M059J (cell line): ENCODE measurements around the gene MYMK. TPM values are rescaled to one million over a fixed set of nuclear protein-coding genes. Genes with fewer than 3 reads are reported as not detected.

Experiments used
- DNase-seq: peaks from one replicate; pipeline ENCODE4 v3.0.0-alpha.2; 2012; ENCODE audit warnings: low read depth
- total RNA-seq: library from RNA; depleted of rRNA; stranded (reverse); fragments of >200 nt; shearing (Covaris generic); gene quantifications from 2 replicates; pipeline ENCODE4 v1.2.3, GENCODE V29; 2014

The MYMK gene
- total RNA-seq, 1 experiment from 2014 or later, result not detected

DNA sequence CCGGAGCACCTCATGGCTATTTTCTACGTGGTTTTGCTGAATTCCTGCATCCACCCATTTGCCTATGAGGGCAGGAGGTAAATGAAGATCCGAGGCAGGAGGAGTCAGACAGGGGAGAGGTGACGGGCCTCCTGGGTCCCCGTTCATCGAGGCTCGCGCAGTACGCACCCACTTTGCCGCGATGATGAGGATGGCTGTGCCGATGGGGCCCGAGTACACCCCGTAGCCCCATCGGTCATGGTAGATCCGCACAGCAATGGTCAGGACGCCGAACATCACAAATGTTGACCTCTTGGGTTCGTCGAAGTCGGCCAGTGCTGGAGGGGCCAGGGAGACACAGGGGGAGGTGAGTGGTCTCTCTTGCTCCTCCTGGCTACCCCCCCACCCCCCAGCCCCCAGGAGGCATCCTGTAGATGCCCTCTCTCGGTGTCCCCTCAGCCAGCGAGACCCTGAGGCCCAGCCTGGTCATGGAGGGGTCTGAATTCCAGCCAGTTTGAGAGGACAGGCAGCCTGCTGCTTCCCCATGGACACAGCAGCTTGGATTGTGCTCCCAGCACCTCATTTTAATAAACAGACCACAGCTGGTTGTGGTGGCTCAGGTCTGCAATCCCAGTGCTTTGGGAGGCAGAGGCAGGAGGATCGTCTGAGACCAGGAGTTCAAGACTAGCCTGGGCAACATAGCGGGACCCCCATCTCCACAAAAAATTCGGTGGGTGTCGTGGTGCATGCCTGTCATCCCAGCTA lies 5.9 kb downstream of the MYMK start:
- no peak for DNase-seq

- no peak for DNase-seq
Measured at GRCh38 chr9:133518200-133518599, 6.6 kb downstream of the MYMK start.

DNA sequence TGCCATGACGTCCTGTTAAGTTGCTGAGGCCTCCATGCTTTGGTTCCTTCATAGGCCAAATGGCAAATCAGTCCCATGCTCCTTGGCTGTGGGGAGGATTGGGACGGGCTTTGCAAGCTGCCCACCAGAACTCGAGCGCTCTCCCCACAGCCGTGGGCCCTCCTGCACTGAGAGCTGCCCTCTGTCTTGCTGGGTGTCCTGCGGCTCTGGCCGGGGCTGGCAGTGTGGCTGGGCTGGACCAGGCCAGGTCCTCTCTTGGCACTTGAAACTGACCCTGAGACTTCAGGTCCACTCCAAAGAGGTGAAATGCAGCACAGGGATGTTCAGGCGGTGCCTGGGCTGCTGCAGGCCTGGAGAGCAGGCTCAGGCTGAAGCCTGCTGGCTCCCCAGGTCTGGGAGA lies 7.0 kb downstream of the MYMK start:
- no peak for DNase-seq

DNA sequence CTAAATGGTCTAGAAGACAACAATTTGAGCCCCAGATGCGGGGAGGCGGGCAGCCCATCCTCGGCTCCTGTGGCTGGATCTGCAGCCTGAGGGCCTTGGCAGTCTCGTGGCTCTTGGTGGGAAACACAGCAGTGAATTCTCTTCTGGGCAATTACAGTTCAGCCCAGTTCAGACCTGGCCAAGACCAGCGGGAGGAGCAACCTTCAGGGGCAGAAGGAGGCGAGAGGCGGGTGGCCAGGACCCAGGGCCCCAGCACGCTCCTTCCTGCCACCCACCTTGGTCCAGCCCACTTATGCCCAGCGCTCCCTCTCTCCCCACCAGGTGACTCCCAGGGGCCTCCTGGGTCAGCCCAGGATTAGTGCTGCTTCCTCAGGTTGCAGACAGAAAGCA lies 7.8 kb downstream of the MYMK start:
- DNase-seq, result no peak

- DNase-seq, result no peak
Measured at GRCh38 chr9:133516256-133516960, 8.4 kb downstream of the MYMK start.

DNA sequence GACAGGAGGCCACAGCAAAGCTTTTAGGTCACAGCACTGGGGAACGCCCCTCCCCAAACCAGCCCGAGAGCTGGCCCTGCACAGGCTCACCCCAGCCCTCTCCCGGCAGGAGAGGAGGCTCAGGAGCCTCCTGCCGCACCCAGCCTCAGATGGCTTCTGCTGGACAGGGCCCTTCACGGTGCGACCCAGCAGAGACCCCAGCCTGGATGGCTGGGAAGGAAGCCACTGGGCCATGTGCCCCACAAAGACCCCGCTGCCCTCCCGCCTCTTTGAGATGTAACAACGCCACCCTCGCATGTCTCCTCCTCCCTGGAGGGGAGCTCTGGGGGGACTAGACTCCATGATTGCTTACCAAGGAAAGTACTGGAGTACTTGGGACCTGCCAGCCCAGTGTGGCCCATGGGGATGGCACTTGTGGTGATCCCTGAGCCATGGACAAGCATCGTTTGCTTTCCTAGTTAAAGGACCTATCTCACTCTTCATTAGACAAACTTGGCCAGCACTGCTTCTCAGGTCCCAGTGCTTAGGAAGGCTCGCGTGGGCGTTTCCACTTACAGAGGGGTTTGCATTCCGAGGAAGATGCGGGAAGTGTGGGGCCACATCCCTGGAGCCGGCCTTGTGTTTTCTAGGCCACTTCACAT lies 9.0 kb downstream of the MYMK start:
- DNase-seq, result no peak

DNA sequence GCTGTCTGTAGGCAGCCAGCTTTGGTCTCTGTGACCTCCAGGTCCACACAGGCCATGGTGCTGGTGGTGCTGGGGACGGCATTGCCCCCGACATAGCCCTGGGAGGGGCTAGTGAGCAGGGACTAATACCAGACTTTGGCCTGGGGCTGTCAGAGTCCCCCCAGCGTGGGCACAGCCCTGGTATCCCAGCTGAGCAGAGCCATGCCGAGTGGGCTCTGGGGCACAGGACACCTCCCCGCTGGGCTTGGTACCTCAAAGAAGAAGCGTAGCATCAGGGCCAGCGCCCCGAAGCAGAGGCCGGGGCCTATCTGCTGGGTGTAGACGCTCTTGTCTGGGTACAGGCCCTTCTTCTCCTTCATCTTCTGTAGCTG lies 9.5 kb downstream of the MYMK start:
- no peak for DNase-seq

GRCh38 chr9:133514460-133515239 lies 10.1 kb downstream of the MYMK start:
- DNase-seq, result no peak

DNA sequence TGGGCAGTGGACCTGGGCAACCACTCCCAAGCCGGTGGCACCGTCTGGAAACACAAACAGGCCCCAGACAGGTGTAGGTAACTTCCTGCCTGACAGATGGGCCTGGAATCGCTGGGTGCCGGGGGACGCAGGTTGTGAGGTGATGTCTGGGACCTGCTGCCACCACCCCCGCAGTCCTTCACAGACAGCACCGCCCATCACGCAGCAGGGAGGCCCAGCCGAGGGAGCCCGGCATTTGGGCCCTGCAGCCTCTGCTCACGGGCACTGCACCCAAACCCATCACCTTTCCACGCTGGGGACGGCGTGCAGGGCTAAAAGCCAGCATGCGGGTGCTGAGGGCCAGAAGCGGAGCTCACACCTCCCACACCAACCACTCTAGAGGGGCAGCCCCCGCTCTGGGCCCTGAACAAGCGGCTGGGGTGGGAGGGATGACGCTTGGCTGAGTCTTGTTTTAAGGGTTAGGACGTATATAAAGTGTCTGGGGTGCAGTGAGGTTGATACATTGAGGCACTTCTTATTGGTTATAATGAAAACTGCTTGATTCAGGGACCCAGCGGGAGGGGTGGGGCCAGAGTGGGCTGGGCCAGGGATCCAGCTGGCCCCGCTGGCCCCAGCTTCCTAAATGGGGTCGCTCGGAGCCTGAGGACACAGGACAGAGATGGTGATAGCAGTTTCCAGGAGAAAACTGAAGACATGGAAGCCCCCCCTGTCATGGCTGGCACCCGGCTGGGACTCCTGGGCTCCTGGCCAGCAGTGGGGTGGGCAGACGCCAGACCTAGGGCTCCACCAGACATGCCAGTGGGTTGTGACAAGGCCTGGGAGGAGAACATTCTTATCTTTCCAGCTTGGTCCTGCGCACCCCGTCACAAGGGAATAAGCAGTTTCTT lies 11.3 kb downstream of the MYMK start:
- no peak for DNase-seq

GRCh38 chr9:133512253-133513213 lies 12.2 kb downstream of the MYMK start:
- DNase-seq, result no peak

DNA sequence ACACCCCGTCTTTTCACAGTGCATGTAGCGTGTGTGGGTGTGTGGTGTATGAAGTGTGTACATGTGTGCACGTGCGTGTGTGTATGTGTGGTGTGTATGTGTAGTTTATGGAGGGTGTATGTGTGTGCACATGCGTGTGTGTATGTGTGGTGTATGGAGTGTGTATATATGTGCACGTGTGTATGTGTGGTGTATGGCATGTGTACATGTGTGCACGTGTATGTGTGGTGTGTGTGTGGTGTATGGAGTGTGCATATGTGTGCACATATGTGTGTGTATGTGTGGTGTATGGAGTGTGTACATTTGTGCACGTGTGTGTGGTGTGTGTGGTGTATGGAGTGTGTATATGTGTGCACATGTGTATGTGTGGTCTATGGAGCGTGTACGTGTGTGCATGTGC lies 13.2 kb downstream of the MYMK start:
- no peak for DNase-seq

GRCh38 chr9:133510926-133511505 lies 13.7 kb downstream of the MYMK start:
- no peak for DNase-seq

DNA sequence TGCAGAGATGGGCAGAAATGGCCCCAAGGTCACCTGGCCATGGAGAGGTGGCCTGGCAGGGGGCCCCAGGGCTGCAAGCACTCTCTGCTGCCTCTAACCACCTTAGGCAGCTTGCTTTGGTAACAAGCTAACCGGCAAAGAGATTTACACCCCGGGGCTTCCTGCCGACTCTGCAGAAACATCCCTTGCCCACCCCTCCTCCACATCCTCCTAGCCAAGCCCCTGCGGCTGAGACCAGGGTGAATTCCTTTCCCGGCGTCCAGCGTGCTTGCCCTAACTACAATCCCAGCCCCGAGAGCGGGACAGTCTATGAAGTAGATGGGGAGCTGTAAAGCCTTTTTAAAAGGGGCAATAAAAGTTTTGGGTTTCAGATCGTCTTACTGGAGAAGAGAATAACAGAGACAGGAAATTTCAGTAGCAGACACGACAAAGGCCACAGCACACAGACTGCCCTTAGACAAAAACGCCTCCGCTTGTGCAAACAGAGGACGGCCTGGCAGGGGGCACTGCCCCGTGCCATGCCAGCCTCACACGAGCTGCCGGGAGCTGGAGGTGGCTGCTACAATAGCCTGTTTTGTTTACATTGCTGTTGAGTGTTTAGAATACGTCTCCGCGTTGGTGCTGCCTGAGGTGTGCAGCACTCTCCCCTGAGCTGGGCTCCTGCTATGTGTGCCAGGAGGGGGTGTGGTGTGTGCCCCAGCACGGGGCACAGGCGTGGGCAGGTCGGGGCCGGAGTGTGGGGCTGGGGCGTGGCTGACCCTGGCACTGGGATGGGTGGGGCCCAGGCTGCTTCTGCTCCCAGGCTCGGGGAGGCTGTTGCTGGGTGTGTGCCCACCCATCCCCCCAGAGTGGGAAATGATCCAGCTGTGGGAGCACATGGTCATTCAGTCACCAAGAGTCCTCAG lies 15.3 kb downstream of the MYMK start:
- DNase-seq, result peak; percentile 83

DNA sequence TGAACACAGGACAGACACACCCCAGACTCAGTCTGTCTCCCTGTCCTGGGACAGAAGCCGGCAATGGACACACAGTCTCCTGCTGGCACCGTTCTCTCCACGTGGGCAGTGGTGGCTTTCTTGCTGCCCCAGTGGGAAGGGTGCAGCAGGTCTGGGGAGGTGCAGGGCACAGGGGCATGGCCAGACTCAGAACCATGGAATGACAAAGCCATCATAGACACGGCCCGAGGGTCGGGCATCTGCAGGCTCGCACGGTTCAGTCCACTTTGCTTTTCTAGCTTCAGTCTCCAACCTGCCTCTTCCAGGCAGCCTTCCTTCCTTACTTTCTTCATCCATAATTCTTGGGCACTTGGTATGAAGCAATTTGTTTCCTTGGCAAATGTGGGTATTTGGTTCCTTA lies 16.7 kb downstream of the MYMK start:
- no peak for DNase-seq

GRCh38 chr9:133507246-133507965 lies 17.4 kb downstream of the MYMK start:
- no peak for DNase-seq

DNA sequence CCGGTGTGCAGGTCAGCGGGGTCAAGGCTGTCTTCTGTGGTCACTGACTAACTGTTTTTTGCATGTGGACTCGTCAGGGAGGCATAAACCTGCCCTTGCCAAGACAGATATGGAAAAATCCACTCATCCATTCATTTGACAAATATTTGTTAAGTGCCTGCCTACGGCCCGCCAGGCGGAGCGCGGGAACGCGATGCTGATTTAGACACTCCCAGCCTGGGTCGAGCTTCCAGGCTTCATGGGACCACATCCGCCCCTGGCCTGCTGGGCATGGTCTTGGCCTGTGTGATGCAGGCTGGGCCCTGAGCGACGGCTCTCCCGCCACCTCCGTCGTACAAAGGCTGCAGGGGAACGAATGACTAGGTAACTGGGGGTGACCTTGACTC lies 18.1 kb downstream of the MYMK start:
- DNase-seq, result peak; percentile 100

GRCh38 chr9:133505901-133506652 lies 18.7 kb downstream of the MYMK start:
- peak; percentile 26 for DNase-seq
